OCI-LY7 (cell line): ENCODE results near the gene IDI1.

Experiments used
- CTCF ChIP-seq: fragments of 200-600 bp; sonication (generic); conservative IDR thresholded peaks from 2 replicates; pipeline ENCODE4 v1.5.1; 2014; ENCODE audit warnings: mild to moderate bottlenecking, antibody characterized with exemption, low read length, moderate library complexity, mixed read lengths
- EZH2phosphoT487 ChIP-seq: fragments of 200-600 bp; sonication (generic); IDR thresholded peaks from 2 replicates; pipeline ENCODE4 v1.6.1; 2018; ENCODE audit warnings: low read depth, borderline replicate concordance, mild to moderate bottlenecking, mixed run types, antibody characterized with exemption, low read length, moderate library complexity, mixed read lengths

DNA sequence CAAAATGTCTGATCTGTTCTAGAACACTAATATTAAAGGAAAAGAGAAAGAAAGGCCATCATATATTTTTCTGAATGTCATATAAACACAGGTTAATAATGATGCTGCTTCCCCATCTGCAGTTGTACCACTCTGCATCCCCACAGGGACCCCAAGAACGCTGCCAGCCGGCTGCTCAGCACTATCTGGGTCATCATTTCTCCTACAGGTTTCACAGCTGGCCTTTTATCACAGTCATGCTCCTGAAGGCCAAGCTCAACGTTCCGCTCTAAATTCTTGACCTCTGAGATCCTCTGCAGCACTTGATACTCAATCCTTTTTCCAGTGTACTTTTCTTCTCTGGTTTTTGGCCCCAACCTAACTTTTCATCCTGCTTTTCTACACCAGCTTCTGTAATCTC, 4.8 kb downstream of the IDI1 start:
- TF ChIP-seq CTCF (no peak), EZH2phosphoT487 (no peak)
